Brain microvascular endothelial cell (primary cell): ENCODE data around the gene LPCAT1.

Experiments used
- DNase-seq: peaks from one replicate; pipeline ENCODE4 v3.0.0-alpha.2; 2020
- H3K27ac ChIP-seq: fragments of 250-450 bp; sonication (Bioruptor Pico); 2 replicates; pipeline ENCODE4 v1.5.1; 2020; ENCODE audit warnings: mild to moderate bottlenecking, moderate library complexity
- H3K27me3 ChIP-seq: fragments of 250-450 bp; sonication (Bioruptor Pico); replicated peaks from 2 replicates; pipeline ENCODE4 v1.5.1; 2020; ENCODE audit warnings: mild to moderate bottlenecking
- H3K36me3 ChIP-seq: fragments of 250-450 bp; sonication (Bioruptor Pico); replicated peaks from 2 replicates; pipeline ENCODE4 v1.5.1; 2020; ENCODE audit warnings: mild to moderate bottlenecking
- H3K4me3 ChIP-seq: 2 replicates; pipeline ENCODE4 v1.5.1; 2011; ENCODE audit warnings: low read depth, mild to moderate bottlenecking, control low read depth, low read length, moderate library complexity
- in situ Hi-C: cut with HindIII; loops from 2 replicates; pipeline ENCODE4 v1.10.0; 2017; ENCODE audit warnings: low sequenced_read_pairs, low pct_ligation_motif_present
- TF ChIP-seq, protein P1 (sequence below): IDR thresholded peaks from 2 replicates; pipeline ENCODE4 v1.5.1; 2011; ENCODE audit warnings: low read depth, mild to moderate bottlenecking, moderate library complexity, low read length, control low read depth, inconsistent platforms; ENCODE audit errors: missing control alignments

LPCAT1 gene

DNA sequence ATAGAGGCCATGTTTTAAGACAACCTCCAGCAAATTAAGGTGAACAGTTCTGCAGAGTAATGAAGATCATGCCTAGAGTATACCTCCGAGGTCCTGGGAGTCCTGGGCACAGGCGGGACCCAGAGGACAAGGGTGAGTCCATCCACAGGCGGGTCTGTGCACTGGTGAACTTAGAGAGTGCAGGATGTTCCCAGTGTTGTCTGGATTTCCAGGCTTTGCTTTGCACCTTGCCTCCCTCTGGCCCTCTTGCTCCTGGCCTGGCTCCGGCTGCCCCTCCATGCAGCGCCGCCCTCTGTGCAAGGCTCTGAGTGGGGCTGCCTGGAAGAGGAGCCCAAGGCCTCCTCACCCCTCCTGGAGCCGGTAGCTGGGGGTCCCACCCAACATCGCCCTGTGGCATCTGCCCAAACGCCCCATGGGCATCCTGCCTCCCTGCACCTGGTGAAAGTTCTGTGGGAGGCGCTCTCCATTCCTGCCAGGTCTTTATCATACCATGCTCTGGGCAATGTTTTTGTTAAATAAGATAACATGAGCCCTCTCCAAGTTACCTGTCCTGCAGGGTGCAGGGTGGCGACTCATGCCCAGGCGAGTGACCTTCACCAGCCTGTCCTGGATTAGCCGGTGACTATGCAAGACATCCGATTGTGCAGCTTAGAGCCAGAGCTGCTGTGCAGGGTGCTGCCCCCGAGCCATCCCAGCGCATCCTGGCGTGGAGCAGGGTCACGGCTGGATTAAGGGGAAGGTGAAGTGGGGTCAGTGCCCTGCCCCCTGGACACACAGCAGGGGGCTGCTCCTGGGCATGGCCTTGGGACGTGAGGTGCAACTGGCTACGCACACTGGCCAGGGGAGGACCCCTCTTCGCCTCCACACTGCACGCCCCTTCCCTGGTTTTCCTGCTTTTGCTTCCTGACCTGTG is 41.3 kb upstream of the LPCAT1 start:
- TF ChIP-seq, protein P1, sequence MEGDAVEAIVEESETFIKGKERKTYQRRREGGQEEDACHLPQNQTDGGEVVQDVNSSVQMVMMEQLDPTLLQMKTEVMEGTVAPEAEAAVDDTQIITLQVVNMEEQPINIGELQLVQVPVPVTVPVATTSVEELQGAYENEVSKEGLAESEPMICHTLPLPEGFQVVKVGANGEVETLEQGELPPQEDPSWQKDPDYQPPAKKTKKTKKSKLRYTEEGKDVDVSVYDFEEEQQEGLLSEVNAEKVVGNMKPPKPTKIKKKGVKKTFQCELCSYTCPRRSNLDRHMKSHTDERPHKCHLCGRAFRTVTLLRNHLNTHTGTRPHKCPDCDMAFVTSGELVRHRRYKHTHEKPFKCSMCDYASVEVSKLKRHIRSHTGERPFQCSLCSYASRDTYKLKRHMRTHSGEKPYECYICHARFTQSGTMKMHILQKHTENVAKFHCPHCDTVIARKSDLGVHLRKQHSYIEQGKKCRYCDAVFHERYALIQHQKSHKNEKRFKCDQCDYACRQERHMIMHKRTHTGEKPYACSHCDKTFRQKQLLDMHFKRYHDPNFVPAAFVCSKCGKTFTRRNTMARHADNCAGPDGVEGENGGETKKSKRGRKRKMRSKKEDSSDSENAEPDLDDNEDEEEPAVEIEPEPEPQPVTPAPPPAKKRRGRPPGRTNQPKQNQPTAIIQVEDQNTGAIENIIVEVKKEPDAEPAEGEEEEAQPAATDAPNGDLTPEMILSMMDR: no peak
- in situ Hi-C loops: no loop called here
- no peak overlapping the region for H3K4me3 ChIP-seq
- H3K36me3 ChIP-seq: no peaks in the 10 kb centered on the region
- no peak for DNase-seq
- H3K27ac ChIP-seq: no peak overlapping the region
- no peaks in the 10 kb centered on the region for H3K27me3 ChIP-seq

DNA sequence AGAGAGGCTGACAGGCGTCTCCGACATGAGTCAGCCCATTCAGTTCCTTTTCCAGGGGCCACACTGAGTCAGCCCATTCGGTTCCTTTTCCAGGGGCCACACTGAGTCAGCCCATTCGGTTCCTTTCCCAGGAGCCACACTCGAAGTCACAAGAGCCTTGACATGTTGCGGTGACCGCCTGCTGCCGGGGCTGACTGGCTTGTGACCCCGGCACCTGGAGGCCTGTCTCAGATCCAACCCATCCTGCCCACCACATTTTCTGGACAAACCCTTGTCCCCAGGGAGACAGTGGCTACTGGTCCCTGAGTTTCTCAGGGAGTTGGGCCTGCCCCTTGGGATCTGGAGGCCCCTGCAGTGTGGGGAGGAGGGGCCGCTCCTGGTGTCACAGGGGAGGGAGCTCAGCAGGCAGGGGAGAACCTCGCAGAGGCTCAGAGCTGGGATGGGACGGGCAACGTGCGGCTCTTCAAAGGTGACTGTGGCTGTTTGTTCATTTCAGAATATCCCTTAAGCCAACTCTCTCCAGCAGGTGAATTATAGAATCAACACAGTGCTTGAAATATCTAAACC is 40.5 kb upstream of the LPCAT1 start:
- Histone ChIP-seq H3K36me3 (no peaks in the 10 kb centered on the region), H3K27me3 (no peaks in the 10 kb centered on the region), H3K4me3 (no peak overlapping the region), H3K27ac (no peak overlapping the region)
- peak; percentile 54 for DNase-seq
- in situ Hi-C loops: no loop called here
- TF ChIP-seq, protein P1: no peak

DNA sequence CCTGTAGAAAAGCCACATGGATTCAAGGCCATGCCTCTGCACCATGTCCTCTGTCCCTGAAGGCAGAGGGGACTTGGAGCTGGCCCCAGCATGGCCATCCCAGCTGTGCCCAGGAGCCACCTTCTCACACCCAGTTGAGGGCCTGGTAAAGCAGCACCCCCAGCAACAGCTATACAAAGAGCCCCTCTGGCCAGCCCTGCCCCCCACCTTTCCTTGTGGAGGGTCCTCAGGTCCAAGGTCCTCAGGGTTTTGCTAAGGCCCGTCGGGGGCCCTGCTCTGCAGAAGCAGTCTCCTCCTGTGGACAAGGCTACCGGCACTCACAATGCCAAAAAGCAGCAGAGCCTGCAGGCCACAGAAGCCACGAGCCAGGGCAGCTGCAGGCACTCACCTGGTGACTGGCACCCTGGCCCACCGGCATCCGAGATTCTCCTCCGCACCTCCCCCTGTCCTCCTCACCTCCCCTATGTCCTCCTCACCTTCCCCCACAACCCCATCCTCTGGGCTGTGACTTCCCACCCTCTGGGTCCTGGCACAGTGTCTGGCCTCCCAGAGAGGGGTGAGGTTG is 39.9 kb upstream of the LPCAT1 start:
- no peak overlapping the region for H3K4me3 ChIP-seq
- DNase-seq: no peak
- in situ Hi-C loops: no loop called here
- H3K27me3 ChIP-seq: peaks cover under 1% of the 10 kb centered on the region
- TF ChIP-seq, protein P1: no peak
- H3K27ac ChIP-seq: no peak overlapping the region
- H3K36me3 ChIP-seq: no peaks in the 10 kb centered on the region

DNA sequence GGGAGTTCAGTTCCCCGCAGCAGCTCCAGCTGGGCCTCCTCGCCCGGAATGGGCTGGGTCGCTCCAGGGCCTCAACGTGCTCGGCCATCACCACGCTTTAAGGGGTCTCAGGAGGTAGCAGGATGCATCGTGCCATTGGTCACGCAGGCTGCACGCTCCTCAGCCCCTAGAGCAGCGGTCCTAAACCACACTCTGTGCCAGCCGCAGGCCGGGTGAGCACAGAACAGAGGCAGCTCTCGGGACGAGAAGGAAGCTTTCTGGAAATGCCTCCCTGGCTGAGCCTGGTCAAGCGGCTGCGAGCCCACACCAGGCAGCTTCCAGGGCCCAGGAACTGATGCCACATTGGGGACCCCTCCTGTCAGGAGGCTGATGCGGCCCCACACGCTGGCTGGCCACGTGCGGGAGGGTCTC is 39.3 kb upstream of the LPCAT1 start:
- DNase-seq: no peak
- in situ Hi-C loops: no loop called here
- Histone ChIP-seq H3K27me3 (peaks cover 3% of the 10 kb centered on the region), H3K36me3 (no peaks in the 10 kb centered on the region), H3K27ac (no peak overlapping the region), H3K4me3 (no peak overlapping the region)
- TF ChIP-seq, protein P1: no peak

DNA sequence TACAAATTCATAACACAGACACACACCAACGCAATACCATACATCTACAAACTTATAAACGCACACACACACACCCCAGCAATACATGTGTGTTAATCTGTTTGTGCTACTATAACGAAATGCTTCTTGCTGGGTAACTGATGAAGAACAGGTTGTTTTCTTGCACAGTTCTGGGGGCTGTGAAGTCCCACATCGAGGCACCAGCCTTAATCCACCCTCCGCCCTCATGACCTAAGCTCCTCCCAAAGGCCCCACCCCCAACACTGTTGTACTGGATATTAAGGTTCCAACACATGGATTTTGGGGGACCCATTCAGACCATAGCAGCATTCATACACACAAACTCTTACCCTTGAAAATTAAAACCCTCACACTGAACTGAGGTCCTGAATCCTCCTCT is 38.8 kb upstream of the LPCAT1 start:
- Histone ChIP-seq H3K36me3 (no peaks in the 10 kb centered on the region), H3K27ac (no peak overlapping the region), H3K27me3 (peaks cover 5% of the 10 kb centered on the region), H3K4me3 (no peak overlapping the region)
- in situ Hi-C loops: no loop called here
- DNase-seq: no peak
- TF ChIP-seq, protein P1: no peak
